Panc1 (cell line): ENCODE measurements around the gene NAA25.

Source experiments
- SIN3A ChIP-seq: IDR thresholded peaks from 2 replicates; pipeline ENCODE4 v1.6.1; 2012; ENCODE audit warnings: low read depth, mild to moderate bottlenecking, low read length, moderate library complexity, borderline replicate concordance; ENCODE audit not compliant: insufficient read depth
- TCF7L2 ChIP-seq: IDR thresholded peaks from 2 replicates; pipeline ENCODE4 v1.6.1; 2011; ENCODE audit warnings: mild to moderate bottlenecking, low read depth, low read length, inconsistent platforms
- TF ChIP-seq, protein P1 (sequence below): fragments of 450-650 bp; IDR thresholded peaks from 2 replicates; pipeline ENCODE4 v1.5.1; 2017; ENCODE audit warnings: mild to moderate bottlenecking
- TF ChIP-seq, protein P2 (sequence below), 2 experiments: IDR thresholded peaks; 2 replicates each; pipeline ENCODE4 v1.6.1; 2011 to 2012; ENCODE audit warnings: low read depth in 2 of 2, control low read depth in 1 of 2, low read length in 1 of 2, mild to moderate bottlenecking in 1 of 2, moderate library complexity in 1 of 2; ENCODE audit not compliant: insufficient read depth in 1 of 2

DNA sequence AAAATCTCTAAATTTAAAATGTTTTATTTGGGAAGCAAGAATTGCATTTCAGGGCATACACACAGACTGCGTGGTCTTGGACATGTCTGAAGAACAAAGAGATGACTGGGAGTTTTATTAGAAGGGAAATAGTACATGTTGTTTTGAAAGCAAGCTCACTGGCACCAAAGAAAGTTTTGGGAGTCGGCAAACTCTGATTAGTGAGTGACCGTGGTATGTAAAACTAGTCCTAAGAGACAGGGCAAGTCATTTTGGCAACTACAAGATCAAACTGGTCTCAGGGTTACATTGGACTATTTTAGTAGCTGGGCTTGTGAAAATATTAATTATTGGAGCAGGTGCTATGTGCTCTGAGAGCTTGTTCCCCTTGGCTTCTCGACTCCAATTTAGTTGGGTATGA is 110.6 kb downstream of the NAA25 start:
- TF ChIP-seq, protein P1, sequence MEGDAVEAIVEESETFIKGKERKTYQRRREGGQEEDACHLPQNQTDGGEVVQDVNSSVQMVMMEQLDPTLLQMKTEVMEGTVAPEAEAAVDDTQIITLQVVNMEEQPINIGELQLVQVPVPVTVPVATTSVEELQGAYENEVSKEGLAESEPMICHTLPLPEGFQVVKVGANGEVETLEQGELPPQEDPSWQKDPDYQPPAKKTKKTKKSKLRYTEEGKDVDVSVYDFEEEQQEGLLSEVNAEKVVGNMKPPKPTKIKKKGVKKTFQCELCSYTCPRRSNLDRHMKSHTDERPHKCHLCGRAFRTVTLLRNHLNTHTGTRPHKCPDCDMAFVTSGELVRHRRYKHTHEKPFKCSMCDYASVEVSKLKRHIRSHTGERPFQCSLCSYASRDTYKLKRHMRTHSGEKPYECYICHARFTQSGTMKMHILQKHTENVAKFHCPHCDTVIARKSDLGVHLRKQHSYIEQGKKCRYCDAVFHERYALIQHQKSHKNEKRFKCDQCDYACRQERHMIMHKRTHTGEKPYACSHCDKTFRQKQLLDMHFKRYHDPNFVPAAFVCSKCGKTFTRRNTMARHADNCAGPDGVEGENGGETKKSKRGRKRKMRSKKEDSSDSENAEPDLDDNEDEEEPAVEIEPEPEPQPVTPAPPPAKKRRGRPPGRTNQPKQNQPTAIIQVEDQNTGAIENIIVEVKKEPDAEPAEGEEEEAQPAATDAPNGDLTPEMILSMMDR, result no peak
- TF ChIP-seq, protein P2, sequence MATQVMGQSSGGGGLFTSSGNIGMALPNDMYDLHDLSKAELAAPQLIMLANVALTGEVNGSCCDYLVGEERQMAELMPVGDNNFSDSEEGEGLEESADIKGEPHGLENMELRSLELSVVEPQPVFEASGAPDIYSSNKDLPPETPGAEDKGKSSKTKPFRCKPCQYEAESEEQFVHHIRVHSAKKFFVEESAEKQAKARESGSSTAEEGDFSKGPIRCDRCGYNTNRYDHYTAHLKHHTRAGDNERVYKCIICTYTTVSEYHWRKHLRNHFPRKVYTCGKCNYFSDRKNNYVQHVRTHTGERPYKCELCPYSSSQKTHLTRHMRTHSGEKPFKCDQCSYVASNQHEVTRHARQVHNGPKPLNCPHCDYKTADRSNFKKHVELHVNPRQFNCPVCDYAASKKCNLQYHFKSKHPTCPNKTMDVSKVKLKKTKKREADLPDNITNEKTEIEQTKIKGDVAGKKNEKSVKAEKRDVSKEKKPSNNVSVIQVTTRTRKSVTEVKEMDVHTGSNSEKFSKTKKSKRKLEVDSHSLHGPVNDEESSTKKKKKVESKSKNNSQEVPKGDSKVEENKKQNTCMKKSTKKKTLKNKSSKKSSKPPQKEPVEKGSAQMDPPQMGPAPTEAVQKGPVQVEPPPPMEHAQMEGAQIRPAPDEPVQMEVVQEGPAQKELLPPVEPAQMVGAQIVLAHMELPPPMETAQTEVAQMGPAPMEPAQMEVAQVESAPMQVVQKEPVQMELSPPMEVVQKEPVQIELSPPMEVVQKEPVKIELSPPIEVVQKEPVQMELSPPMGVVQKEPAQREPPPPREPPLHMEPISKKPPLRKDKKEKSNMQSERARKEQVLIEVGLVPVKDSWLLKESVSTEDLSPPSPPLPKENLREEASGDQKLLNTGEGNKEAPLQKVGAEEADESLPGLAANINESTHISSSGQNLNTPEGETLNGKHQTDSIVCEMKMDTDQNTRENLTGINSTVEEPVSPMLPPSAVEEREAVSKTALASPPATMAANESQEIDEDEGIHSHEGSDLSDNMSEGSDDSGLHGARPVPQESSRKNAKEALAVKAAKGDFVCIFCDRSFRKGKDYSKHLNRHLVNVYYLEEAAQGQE (IDR thresholded peaks at IDR 0.05; ENCODE audit: insufficient read depth in 1 of 2, low read depth in 2 of 2, low read length in 1 of 2), result no peak
- no peak for TF ChIP-seq SIN3A
- no peak for TF ChIP-seq TCF7L2
